Measurements from ENCODE around the gene CPLX1. TPM values are rescaled to one million over a fixed set of nuclear protein-coding genes. Genes with fewer than 3 reads are reported as not detected.

Gene CPLX1
- total and polyA plus RNA-seq, 12 donors, result 1.7 to 25.3 (median 7.5) TPM

- Histone ChIP-seq H3K9me3 (replicated peaks in 1 of 3) (no peaks in the 10 kb centered on the region), H3K4me3 (no peak overlapping the region), H3K27me3 (no peaks in the 10 kb centered on the region), H3K36me3 (replicated peaks in 1 of 2) (no peaks in the 10 kb centered on the region), H3K27ac (no peak overlapping the region), H3K4me1 (replicated peaks in 1 of 2) (peaks cover 5 to 17% of the 10 kb centered on the region in 2 donors)
- peak in 1 of 7 donors; percentile 13 for DNase-seq
- 77 to 81% (median 80%) methylated on average over 7 to 26 of the region's 26 CpGs for WGBS, 4 donors
- TF ChIP-seq POLR2A (IDR thresholded peaks at IDR 0.05), result no peak
- no peak for TF ChIP-seq CTCF (IDR thresholded peaks at IDR 0.05)
- intact Hi-C loops (cut with DNase I), result no loop called here
These were observed 4.1 kb upstream of the CPLX1 start for GRCh38 chr4:829761-830600.

- intact Hi-C loops (cut with DNase I), result no loop called here
- Histone ChIP-seq H3K27ac (peak overlapping the region in 1 of 5 donors; percentile 83), H3K4me1 (replicated peaks in 1 of 2) (peaks cover 6 to 17% of the 10 kb centered on the region in 2 donors), H3K27me3 (no peaks in the 10 kb centered on the region), H3K9me3 (replicated peaks in 1 of 3) (no peaks in the 10 kb centered on the region), H3K4me3 (no peak overlapping the region), H3K36me3 (replicated peaks in 1 of 2) (no peaks in the 10 kb centered on the region)
- TF ChIP-seq CTCF (IDR thresholded peaks at IDR 0.05), result no peak
- TF ChIP-seq POLR2A (IDR thresholded peaks at IDR 0.05), result no peak
- 87 to 94% (median 88%) methylated on average over 3 to 6 of the region's 6 CpGs; no CpG with 5 or more reads in 1 of the 4 donors for WGBS, 4 donors
- no peak for DNase-seq
These were observed 3.4 kb upstream of the CPLX1 start for GRCh38 chr4:829291-829690.

GRCh38 chr4:828641-829271 lies 2.8 kb upstream of the CPLX1 start:
- Histone ChIP-seq H3K27ac (peak overlapping the region in 3 of 5 donors; percentile 13 to 83 (median 71)), H3K4me1 (replicated peaks in 1 of 2) (peaks cover 6 to 17% of the 10 kb centered on the region in 2 donors), H3K4me3 (no peak overlapping the region), H3K36me3 (replicated peaks in 1 of 2) (no peaks in the 10 kb centered on the region), H3K9me3 (replicated peaks in 1 of 3) (no peaks in the 10 kb centered on the region), H3K27me3 (no peaks in the 10 kb centered on the region)
- intact Hi-C loops (cut with DNase I), result no loop called here
- WGBS, 4 donors, result 28 to 32% (median 31%) methylated on average over 11 to 16 of the region's 16 CpGs
- peak; percentile 85 to 92 (median 87) for DNase-seq
- TF ChIP-seq CTCF (IDR thresholded peaks at IDR 0.05) (peak in 2 of 6 experiments; percentile 12 to 14), POLR2A (IDR thresholded peaks at IDR 0.05) (no peak)

Measured in adrenal gland (tissue), 12 donors.